Panc1 (cell line): ENCODE results near the gene SYNE1. TPM values are rescaled to one million over a fixed set of nuclear protein-coding genes. Genes with fewer than 3 reads are reported as not detected.

ENCODE experiments used
- ATAC-seq: fragments of 200-7000 bp; cut with Tn5 transposase; 2 replicates; pipeline ENCODE4 v1.9.1; 2020; ENCODE audit warnings: mild to moderate bottlenecking, moderate library complexity
- BruUV-seq: library from RNA; stranded (reverse); fragments of 400-500 nt; replicated peaks from 2 replicates; lab custom pipeline; 2021; lab: Mats Ljungman, UMichigan
- CTCF ChIA-PET: fragments of 300-600 bp; sonication (Branson Sonifier 250); formaldehyde crosslinking; loops from one replicate; lab custom pipeline; 2022; ENCODE audit warnings: antibody characterized with exemption; lab: Charles Lee
- POLR2A ChIA-PET: fragments of 300-600 bp; sonication (Branson Sonifier 250); formaldehyde crosslinking; loops from one replicate; lab custom pipeline; 2022; ENCODE audit warnings: antibody characterized with exemption; lab: Charles Lee
- DNase-seq: peaks from one replicate; pipeline ENCODE4 v3.0.0-alpha.2; 2010; ENCODE audit warnings: low read depth, low spot score
- H3K27ac ChIP-seq: 2 replicates; pipeline ENCODE4 v1.5.1; 2011; ENCODE audit warnings: mild to moderate bottlenecking, low read length, inconsistent platforms
- H3K27me3 ChIP-seq: fragments of 200-500 bp; sonication (Bioruptor generic); 2 replicates; pipeline ENCODE4 v1.6.0; 2014; ENCODE audit warnings: low read length, inconsistent platforms; ENCODE audit not compliant: control insufficient read depth, insufficient read depth
- H3K36me3 ChIP-seq: fragments of 200-500 bp; sonication (Bioruptor generic); 2 replicates; pipeline ENCODE4 v1.5.1; 2014; ENCODE audit warnings: inconsistent platforms, mild to moderate bottlenecking, low read length, moderate library complexity; ENCODE audit not compliant: control insufficient read depth, insufficient read depth
- H3K4me1 ChIP-seq: 2 replicates; pipeline ENCODE4 v1.5.1; 2011; ENCODE audit warnings: inconsistent platforms, mild to moderate bottlenecking, low read length, moderate library complexity; ENCODE audit not compliant: control insufficient read depth, insufficient read depth
- H3K4me3 ChIP-seq, 2 experiments: 2 replicates each; pipeline ENCODE4 v1.5.1; 2011 to 2012; ENCODE audit warnings: low read depth in 2 of 2, low read length in 2 of 2, mild to moderate bottlenecking in 2 of 2, inconsistent platforms in 1 of 2, moderate library complexity in 1 of 2
- H3K9me3 ChIP-seq: fragments of 200-500 bp; sonication (Bioruptor generic); 2 replicates; pipeline ENCODE4 v1.5.1; 2014; ENCODE audit warnings: low read depth, mild to moderate bottlenecking, inconsistent platforms, low read length, moderate library complexity; ENCODE audit not compliant: control insufficient read depth, insufficient read depth
- CTCF ChIP-seq: fragments of 450-650 bp; IDR thresholded peaks from 2 replicates; pipeline ENCODE4 v1.5.1; 2017; ENCODE audit warnings: mild to moderate bottlenecking
- POLR2AphosphoS5 ChIP-seq: IDR thresholded peaks from 2 replicates; pipeline ENCODE4 v1.6.1; 2012; ENCODE audit warnings: mild to moderate bottlenecking, low read depth, low read length, moderate library complexity
- REST ChIP-seq, 2 experiments: IDR thresholded peaks; 2 replicates each; pipeline ENCODE4 v1.6.1; 2011 to 2012; ENCODE audit warnings: low read depth in 2 of 2, control low read depth in 1 of 2, low read length in 1 of 2, mild to moderate bottlenecking in 1 of 2, moderate library complexity in 1 of 2; ENCODE audit not compliant: insufficient read depth in 1 of 2
- SIN3A ChIP-seq: IDR thresholded peaks from 2 replicates; pipeline ENCODE4 v1.6.1; 2012; ENCODE audit warnings: low read depth, mild to moderate bottlenecking, low read length, moderate library complexity, borderline replicate concordance; ENCODE audit not compliant: insufficient read depth
- TCF7L2 ChIP-seq: IDR thresholded peaks from 2 replicates; pipeline ENCODE4 v1.6.1; 2011; ENCODE audit warnings: mild to moderate bottlenecking, low read depth, low read length, inconsistent platforms
- in situ Hi-C: cut with HindIII; loops from 2 replicates; pipeline ENCODE4 v1.10.0; 2016; ENCODE audit warnings: low sequenced_read_pairs, low pct_unique_long_range_greater_than_20kb
- intact Hi-C: fragments of 100-400 bp; cut with micrococcal nuclease; formaldehyde crosslinking; loops from one replicate; pipeline ENCODE4 v1.10.0; 2022; ENCODE audit not compliant: unreplicated experiment
- total RNA-seq: library from RNA; stranded (reverse); gene quantifications from one replicate; pipeline ENCODE4 v1.2.1, GENCODE V29; 2021; ENCODE audit not compliant: unreplicated experiment

SYNE1 gene
- total RNA-seq, 1 experiment from 2014 or later = 3.2 TPM

GRCh38 chr6:152402791-152403190 is 234.4 kb downstream of the SYNE1 start:
- Histone ChIP-seq H3K4me1 (no peaks in the 10 kb centered on the region), H3K36me3 (no peaks in the 10 kb centered on the region), H3K27ac (no peak overlapping the region), H3K9me3 (no peaks in the 10 kb centered on the region), H3K4me3 (no peak overlapping the region), H3K27me3 (no peaks in the 10 kb centered on the region)
- ATAC-seq (no peak), DNase-seq (no peak)
- BruUV-seq = no TSS peak
- TF ChIP-seq SIN3A = no peak
- TF ChIP-seq REST (IDR thresholded peaks at IDR 0.05; ENCODE audit: insufficient read depth in 1 of 2, low read depth in 2 of 2, low read length in 1 of 2) = no peak
- TF ChIP-seq POLR2AphosphoS5 = no peak
- TF ChIP-seq TCF7L2 = no peak
- no peak for TF ChIP-seq CTCF
- in situ Hi-C loops (no loop called here), intact Hi-C loops (no loop called here)
- CTCF ChIA-PET = no interaction called here
- POLR2A ChIA-PET = no interaction called here

GRCh38 chr6:152401978-152402377 is 235.2 kb downstream of the SYNE1 start:
- Histone ChIP-seq H3K4me1 (no peaks in the 10 kb centered on the region), H3K27me3 (no peaks in the 10 kb centered on the region), H3K9me3 (no peaks in the 10 kb centered on the region), H3K27ac (no peak overlapping the region), H3K4me3 (no peak overlapping the region), H3K36me3 (no peaks in the 10 kb centered on the region)
- CTCF ChIA-PET = no interaction called here
- in situ Hi-C loops (no loop called here), intact Hi-C loops (no loop called here)
- no peak for DNase-seq
- ATAC-seq = peak; percentile 68; the same call in 1 of the 2 replicates
- POLR2A ChIA-PET = no interaction called here
- TF ChIP-seq CTCF (no peak), POLR2AphosphoS5 (no peak), REST (IDR thresholded peaks at IDR 0.05; ENCODE audit: insufficient read depth in 1 of 2, low read depth in 2 of 2, low read length in 1 of 2) (no peak), TCF7L2 (no peak), SIN3A (no peak)
- BruUV-seq = no TSS peak
